WERI-Rb-1 (cell line): ENCODE results near the gene DHRS7C.

Source experiments
- DNase-seq: peaks from one replicate; pipeline ENCODE4 v3.0.0-alpha.2; 2020
- H3K27ac ChIP-seq: fragments of 250-450 bp; sonication (Bioruptor Pico); 2 replicates; pipeline ENCODE4 v1.5.1; 2020; ENCODE audit warnings: mild to moderate bottlenecking, moderate library complexity
- H3K27me3 ChIP-seq: fragments of 250-450 bp; sonication (Bioruptor Pico); 2 replicates; pipeline ENCODE4 v1.5.1; 2021; ENCODE audit warnings: mild to moderate bottlenecking, low read depth, moderate library complexity; ENCODE audit not compliant: insufficient read depth, severe bottlenecking
- H3K36me3 ChIP-seq: fragments of 250-450 bp; sonication (Bioruptor Pico); 2 replicates; pipeline ENCODE4 v1.5.1; 2020; ENCODE audit warnings: mild to moderate bottlenecking, moderate library complexity
- H3K4me3 ChIP-seq: 2 replicates; pipeline ENCODE4 v1.5.1; 2011; ENCODE audit warnings: low read depth, mild to moderate bottlenecking, control low read depth, low read length
- H3K9me3 ChIP-seq: fragments of 250-450 bp; sonication (Bioruptor Pico); 2 replicates; pipeline ENCODE4 v1.5.1; 2021; ENCODE audit warnings: mild to moderate bottlenecking, moderate library complexity; ENCODE audit not compliant: severe bottlenecking
- TF ChIP-seq, protein P1 (sequence below): IDR thresholded peaks from 2 replicates; pipeline ENCODE4 v1.5.1; 2011; ENCODE audit warnings: low read depth, mild to moderate bottlenecking, control low read depth, inconsistent platforms, low read length

DHRS7C gene

DNA sequence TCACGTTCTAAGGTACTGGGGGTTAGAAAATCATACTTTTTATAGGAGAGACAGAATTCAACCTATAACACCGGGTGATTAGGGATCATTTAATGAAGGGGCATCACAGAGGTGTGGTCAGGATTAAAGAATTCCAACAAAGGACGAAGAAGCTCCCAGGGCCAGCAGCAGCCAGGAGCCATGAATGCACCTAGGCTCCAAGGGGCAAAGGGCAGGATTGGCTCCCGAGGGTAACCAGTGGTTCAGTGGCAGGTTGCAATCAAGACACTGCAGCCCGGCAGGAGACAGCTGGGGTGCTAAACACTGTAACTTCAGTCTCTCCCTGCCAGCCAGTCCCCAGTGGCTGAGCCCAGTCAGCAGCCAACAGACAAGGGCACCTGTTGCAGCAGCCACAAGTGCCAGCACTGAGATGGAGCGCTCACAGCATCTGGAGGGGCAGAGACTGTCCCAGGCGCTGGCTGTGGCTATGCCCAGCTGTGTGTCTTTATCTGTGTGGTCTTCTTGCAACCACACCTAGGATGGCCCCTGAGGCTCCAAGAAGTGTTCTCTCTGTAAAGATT lies 23.9 kb downstream of the DHRS7C start:
- DNase-seq: no peak
- no peaks in the 10 kb centered on the region for H3K27me3 ChIP-seq
- H3K4me3 ChIP-seq: no peak overlapping the region
- H3K36me3 ChIP-seq: no peaks in the 10 kb centered on the region
- H3K9me3 ChIP-seq: no peaks in the 10 kb centered on the region
- TF ChIP-seq, protein P1, sequence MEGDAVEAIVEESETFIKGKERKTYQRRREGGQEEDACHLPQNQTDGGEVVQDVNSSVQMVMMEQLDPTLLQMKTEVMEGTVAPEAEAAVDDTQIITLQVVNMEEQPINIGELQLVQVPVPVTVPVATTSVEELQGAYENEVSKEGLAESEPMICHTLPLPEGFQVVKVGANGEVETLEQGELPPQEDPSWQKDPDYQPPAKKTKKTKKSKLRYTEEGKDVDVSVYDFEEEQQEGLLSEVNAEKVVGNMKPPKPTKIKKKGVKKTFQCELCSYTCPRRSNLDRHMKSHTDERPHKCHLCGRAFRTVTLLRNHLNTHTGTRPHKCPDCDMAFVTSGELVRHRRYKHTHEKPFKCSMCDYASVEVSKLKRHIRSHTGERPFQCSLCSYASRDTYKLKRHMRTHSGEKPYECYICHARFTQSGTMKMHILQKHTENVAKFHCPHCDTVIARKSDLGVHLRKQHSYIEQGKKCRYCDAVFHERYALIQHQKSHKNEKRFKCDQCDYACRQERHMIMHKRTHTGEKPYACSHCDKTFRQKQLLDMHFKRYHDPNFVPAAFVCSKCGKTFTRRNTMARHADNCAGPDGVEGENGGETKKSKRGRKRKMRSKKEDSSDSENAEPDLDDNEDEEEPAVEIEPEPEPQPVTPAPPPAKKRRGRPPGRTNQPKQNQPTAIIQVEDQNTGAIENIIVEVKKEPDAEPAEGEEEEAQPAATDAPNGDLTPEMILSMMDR: no peak
- H3K27ac ChIP-seq: no peak overlapping the region

DNA sequence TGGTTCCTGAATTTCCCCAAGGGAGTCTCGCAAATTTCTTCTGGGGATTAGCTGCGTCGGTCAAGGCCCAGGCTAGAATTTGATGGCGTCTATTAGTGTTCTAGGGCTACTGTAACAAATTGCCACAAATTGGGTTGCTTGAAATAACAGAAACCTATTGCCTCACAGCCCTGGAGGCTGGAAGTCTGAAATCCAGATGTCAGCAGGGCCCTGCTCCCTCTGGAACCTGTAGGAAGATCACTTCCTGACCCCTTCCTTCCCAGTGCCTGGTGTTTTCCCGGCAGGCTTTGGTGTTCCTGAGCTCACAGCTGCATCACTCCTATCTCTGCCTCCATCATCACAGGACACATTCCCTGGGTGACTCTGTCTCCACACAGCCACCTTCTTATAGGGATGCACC lies 24.4 kb downstream of the DHRS7C start:
- Histone ChIP-seq H3K9me3 (no peaks in the 10 kb centered on the region), H3K27ac (no peak overlapping the region), H3K36me3 (no peaks in the 10 kb centered on the region), H3K4me3 (no peak overlapping the region), H3K27me3 (no peaks in the 10 kb centered on the region)
- TF ChIP-seq, protein P1: no peak
- no peak for DNase-seq

DNA sequence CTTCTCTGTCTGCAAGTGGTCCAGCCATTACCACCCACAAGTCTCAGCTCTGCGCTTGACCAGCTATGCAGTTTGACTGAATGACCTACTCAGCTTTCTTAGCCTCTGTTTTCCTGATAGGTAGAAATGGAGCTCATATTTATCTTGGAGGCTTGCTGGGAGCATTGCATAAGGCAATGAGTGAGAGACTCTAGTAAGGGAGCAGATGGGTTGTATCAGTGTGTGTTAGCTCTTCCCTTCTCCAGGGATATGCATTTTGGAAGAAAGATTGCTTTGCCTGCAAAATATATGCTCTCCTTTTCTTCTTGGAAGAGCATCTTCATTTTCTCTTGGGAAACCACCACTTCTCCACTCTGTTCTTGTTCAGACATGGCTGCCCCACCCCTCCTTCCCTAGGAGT lies 26.1 kb downstream of the DHRS7C start:
- no peak overlapping the region for H3K27ac ChIP-seq
- H3K36me3 ChIP-seq: no peaks in the 10 kb centered on the region
- no peaks in the 10 kb centered on the region for H3K27me3 ChIP-seq
- no peaks in the 10 kb centered on the region for H3K9me3 ChIP-seq
- no peak for DNase-seq
- TF ChIP-seq, protein P1: no peak
- H3K4me3 ChIP-seq: no peak overlapping the region

DNA sequence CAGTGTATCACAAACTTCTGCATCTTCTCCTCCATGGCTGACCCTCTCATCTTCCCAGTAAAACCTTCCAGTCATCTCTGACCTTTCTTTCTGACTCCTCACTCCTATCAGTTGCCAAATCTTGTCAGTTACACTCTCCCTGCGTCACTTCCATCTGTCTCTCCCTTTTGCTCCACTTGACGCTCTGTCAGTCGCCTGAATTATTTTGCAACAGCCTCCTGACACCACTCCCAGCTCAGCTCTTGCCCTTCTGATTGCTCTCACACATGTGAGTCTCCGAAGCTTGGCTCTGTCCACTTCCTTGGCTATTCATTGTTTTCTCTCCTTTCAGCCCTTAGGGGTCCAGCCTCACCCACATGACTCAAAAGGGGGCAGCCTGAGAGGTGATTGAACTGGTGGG lies 27.7 kb downstream of the DHRS7C start:
- Histone ChIP-seq H3K4me3 (no peak overlapping the region), H3K27me3 (no peaks in the 10 kb centered on the region), H3K36me3 (no peaks in the 10 kb centered on the region), H3K9me3 (no peaks in the 10 kb centered on the region), H3K27ac (no peak overlapping the region)
- TF ChIP-seq, protein P1: no peak
- DNase-seq: no peak

DNA sequence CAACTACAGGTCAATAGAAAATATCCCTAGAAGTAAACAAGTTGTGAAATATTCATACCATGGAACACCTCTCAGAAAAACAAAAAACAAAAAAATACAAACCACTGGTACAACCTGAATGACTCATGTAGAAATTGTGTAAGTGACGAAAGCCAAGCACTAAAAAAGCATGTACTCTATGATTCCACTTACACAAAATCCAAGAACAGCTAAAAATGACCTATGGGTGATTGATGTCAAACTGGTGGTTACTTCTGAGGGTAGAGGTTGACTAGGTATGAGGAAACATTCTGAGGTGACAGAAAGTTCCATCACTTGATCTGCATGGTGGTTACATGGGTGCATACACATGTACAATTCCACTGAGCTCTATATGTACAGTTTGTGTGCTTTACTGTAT lies 31.1 kb downstream of the DHRS7C start:
- H3K36me3 ChIP-seq: no peaks in the 10 kb centered on the region
- H3K27me3 ChIP-seq: no peaks in the 10 kb centered on the region

DNA sequence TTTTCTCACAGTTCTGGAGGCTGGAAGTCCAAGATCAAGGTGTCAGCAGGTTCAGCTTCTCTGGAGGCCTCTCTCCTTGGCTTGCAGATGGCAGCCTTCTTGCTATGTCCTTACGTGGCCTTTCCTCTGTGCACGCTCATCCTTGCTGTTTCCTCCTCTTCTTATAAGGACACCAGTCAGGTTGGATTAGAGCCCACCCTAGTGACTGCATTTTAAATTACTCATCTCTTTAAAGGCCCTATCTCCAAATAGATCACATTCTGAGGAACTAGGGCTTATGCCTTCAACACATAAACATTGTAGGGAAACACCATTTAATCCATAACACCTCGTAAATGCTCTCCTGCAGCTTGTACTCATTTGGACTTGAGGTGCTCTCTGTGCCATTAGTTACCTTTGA lies 36.3 kb downstream of the DHRS7C start:
- TF ChIP-seq, protein P1: no peak
- Histone ChIP-seq H3K9me3 (no peaks in the 10 kb centered on the region), H3K27ac (no peak overlapping the region), H3K27me3 (no peaks in the 10 kb centered on the region), H3K36me3 (no peaks in the 10 kb centered on the region), H3K4me3 (no peak overlapping the region)
- no peak for DNase-seq

More for the DNA sequence above, 31.1 kb downstream of the DHRS7C start:
- TF ChIP-seq, protein P1: no peak
- Histone ChIP-seq H3K4me3 (no peak overlapping the region), H3K27ac (no peak overlapping the region), H3K9me3 (no peaks in the 10 kb centered on the region)
- DNase-seq: no peak
